ENCODE data around the gene CD28.
A peak's percentile ranks its signal among the peaks of the same experiment; 100 is the strongest.

CD28 gene

GRCh38 chr2:203756161-203756560 is 49.7 kb downstream of the CD28 start:
- Histone ChIP-seq H3K9ac (ENCODE audit: low read depth, low read length) (no peak overlapping the region), H3K27me3 (ENCODE audit: control insufficient read depth, insufficient read depth, low read length) (no peaks in the 10 kb centered on the region), H3K9me3 (replicated peaks; ENCODE audit: low read length) (peaks cover 3% of the 10 kb centered on the region), H3K36me3 (ENCODE audit: insufficient read depth, low read length) (no peaks in the 10 kb centered on the region), H3K4me3 (ENCODE audit: low read length) (no peak overlapping the region), H3K4me2 (ENCODE audit: low read length) (no peak overlapping the region), H3K4me1 (ENCODE audit: control insufficient read depth, insufficient read depth, low read length) (peaks cover 39% of the 10 kb centered on the region)

- Histone ChIP-seq H3K4me3 (ENCODE audit: low read length) (peak overlapping the region; percentile 33), H3K36me3 (ENCODE audit: insufficient read depth, low read length) (no peaks in the 10 kb centered on the region), H3K27me3 (ENCODE audit: control insufficient read depth, insufficient read depth, low read length) (no peaks in the 10 kb centered on the region), H3K9me3 (replicated peaks; ENCODE audit: low read length) (no peaks in the 10 kb centered on the region), H3K9ac (ENCODE audit: low read depth, low read length) (peak overlapping the region; percentile 66), H3K4me2 (ENCODE audit: low read length) (peak overlapping the region; percentile 53), H3K4me1 (ENCODE audit: control insufficient read depth, insufficient read depth, low read length) (peaks cover 39% of the 10 kb centered on the region)
These were observed 52.6 kb downstream of the CD28 start for GRCh38 chr2:203758841-203759689.

- peak overlapping the region; percentile 66 for H3K9ac ChIP-seq (ENCODE audit: low read depth, low read length)
- peaks cover 39% of the 10 kb centered on the region for H3K4me1 ChIP-seq (ENCODE audit: control insufficient read depth, insufficient read depth, low read length)
- H3K9me3 ChIP-seq (replicated peaks; ENCODE audit: low read length) = no peaks in the 10 kb centered on the region
- H3K36me3 ChIP-seq (ENCODE audit: insufficient read depth, low read length) = no peaks in the 10 kb centered on the region
- H3K4me3 ChIP-seq (ENCODE audit: low read length) = peak overlapping the region; percentile 33
- no peaks in the 10 kb centered on the region for H3K27me3 ChIP-seq (ENCODE audit: control insufficient read depth, insufficient read depth, low read length)
- H3K4me2 ChIP-seq (ENCODE audit: low read length) = peak overlapping the region; percentile 53
These were observed 53.4 kb downstream of the CD28 start for GRCh38 chr2:203759690-203760365.

- Histone ChIP-seq H3K4me2 (ENCODE audit: low read length) (no peak overlapping the region), H3K9me3 (replicated peaks; ENCODE audit: low read length) (no peaks in the 10 kb centered on the region), H3K27me3 (ENCODE audit: control insufficient read depth, insufficient read depth, low read length) (no peaks in the 10 kb centered on the region), H3K4me3 (ENCODE audit: low read length) (no peak overlapping the region), H3K36me3 (ENCODE audit: insufficient read depth, low read length) (no peaks in the 10 kb centered on the region), H3K9ac (ENCODE audit: low read depth, low read length) (no peak overlapping the region), H3K4me1 (ENCODE audit: control insufficient read depth, insufficient read depth, low read length) (peaks cover 49% of the 10 kb centered on the region)
These were observed 54.7 kb downstream of the CD28 start for GRCh38 chr2:203761121-203761520.

- H3K4me2 ChIP-seq (ENCODE audit: low read length) = no peak overlapping the region
- no peak overlapping the region for H3K4me3 ChIP-seq (ENCODE audit: low read length)
- H3K36me3 ChIP-seq (ENCODE audit: insufficient read depth, low read length) = no peaks in the 10 kb centered on the region
- no peak overlapping the region for H3K9ac ChIP-seq (ENCODE audit: low read depth, low read length)
- no peaks in the 10 kb centered on the region for H3K9me3 ChIP-seq (replicated peaks; ENCODE audit: low read length)
- peaks cover 55% of the 10 kb centered on the region for H3K4me1 ChIP-seq (ENCODE audit: control insufficient read depth, insufficient read depth, low read length)
- H3K27me3 ChIP-seq (ENCODE audit: control insufficient read depth, insufficient read depth, low read length) = no peaks in the 10 kb centered on the region
These were observed 57.0 kb downstream of the CD28 start for GRCh38 chr2:203763241-203763937.

GRCh38 chr2:203763938-203764664 is 57.7 kb downstream of the CD28 start:
- Histone ChIP-seq H3K9me3 (replicated peaks; ENCODE audit: low read length) (no peaks in the 10 kb centered on the region), H3K36me3 (ENCODE audit: insufficient read depth, low read length) (no peaks in the 10 kb centered on the region), H3K4me3 (ENCODE audit: low read length) (no peak overlapping the region), H3K4me2 (ENCODE audit: low read length) (no peak overlapping the region), H3K27me3 (ENCODE audit: control insufficient read depth, insufficient read depth, low read length) (no peaks in the 10 kb centered on the region), H3K9ac (ENCODE audit: low read depth, low read length) (no peak overlapping the region), H3K4me1 (ENCODE audit: control insufficient read depth, insufficient read depth, low read length) (peaks cover 48% of the 10 kb centered on the region)

GRCh38 chr2:203772456-203773165 is 66.2 kb downstream of the CD28 start:
- H3K36me3 ChIP-seq (ENCODE audit: insufficient read depth, low read length) = no peaks in the 10 kb centered on the region
- no peak overlapping the region for H3K4me3 ChIP-seq (ENCODE audit: low read length)
- H3K4me1 ChIP-seq (ENCODE audit: control insufficient read depth, insufficient read depth, low read length) = peaks cover 14% of the 10 kb centered on the region
- no peaks in the 10 kb centered on the region for H3K27me3 ChIP-seq (ENCODE audit: control insufficient read depth, insufficient read depth, low read length)
- H3K9me3 ChIP-seq (replicated peaks; ENCODE audit: low read length) = no peaks in the 10 kb centered on the region
- no peak overlapping the region for H3K4me2 ChIP-seq (ENCODE audit: low read length)
- no peak overlapping the region for H3K9ac ChIP-seq (ENCODE audit: low read depth, low read length)

- Histone ChIP-seq H3K4me2 (ENCODE audit: low read length) (no peak overlapping the region), H3K9me3 (replicated peaks; ENCODE audit: low read length) (no peaks in the 10 kb centered on the region), H3K4me1 (ENCODE audit: control insufficient read depth, insufficient read depth, low read length) (peaks cover 14% of the 10 kb centered on the region), H3K9ac (ENCODE audit: low read depth, low read length) (no peak overlapping the region), H3K36me3 (ENCODE audit: insufficient read depth, low read length) (no peaks in the 10 kb centered on the region), H3K4me3 (ENCODE audit: low read length) (no peak overlapping the region), H3K27me3 (ENCODE audit: control insufficient read depth, insufficient read depth, low read length) (no peaks in the 10 kb centered on the region)
These were observed 68.3 kb downstream of the CD28 start for GRCh38 chr2:203774760-203775159.

GRCh38 chr2:203775684-203776083 is 69.2 kb downstream of the CD28 start:
- H3K9ac ChIP-seq (ENCODE audit: low read depth, low read length) = no peak overlapping the region
- no peaks in the 10 kb centered on the region for H3K9me3 ChIP-seq (replicated peaks; ENCODE audit: low read length)
- peaks cover 14% of the 10 kb centered on the region for H3K4me1 ChIP-seq (ENCODE audit: control insufficient read depth, insufficient read depth, low read length)
- no peak overlapping the region for H3K4me3 ChIP-seq (ENCODE audit: low read length)
- H3K4me2 ChIP-seq (ENCODE audit: low read length) = no peak overlapping the region
- H3K27me3 ChIP-seq (ENCODE audit: control insufficient read depth, insufficient read depth, low read length) = no peaks in the 10 kb centered on the region
- H3K36me3 ChIP-seq (ENCODE audit: insufficient read depth, low read length) = no peaks in the 10 kb centered on the region

- Histone ChIP-seq H3K27me3 (ENCODE audit: control insufficient read depth, insufficient read depth, low read length) (no peaks in the 10 kb centered on the region), H3K9ac (ENCODE audit: low read depth, low read length) (no peak overlapping the region), H3K36me3 (ENCODE audit: insufficient read depth, low read length) (no peaks in the 10 kb centered on the region), H3K4me3 (ENCODE audit: low read length) (no peak overlapping the region), H3K4me1 (ENCODE audit: control insufficient read depth, insufficient read depth, low read length) (peaks cover 26% of the 10 kb centered on the region), H3K4me2 (ENCODE audit: low read length) (no peak overlapping the region), H3K9me3 (replicated peaks; ENCODE audit: low read length) (no peaks in the 10 kb centered on the region)
These were observed 70.6 kb downstream of the CD28 start for GRCh38 chr2:203777030-203777429.

Data from skeletal muscle satellite cell (primary cell).